IMR-90 (cell line): ENCODE results near the gene ZFAND4. TPM values are rescaled to one million over a fixed set of nuclear protein-coding genes. Genes with fewer than 3 reads are reported as not detected.

Experiments
- ATAC-seq: fragments of 200-7000 bp; cut with Tn5 transposase; 2 replicates; pipeline ENCODE4 v1.9.1; 2020; ENCODE audit warnings: low read depth, mild to moderate bottlenecking, moderate library complexity
- BruUV-seq: library from RNA; stranded (reverse); fragments of 400-500 nt; replicated peaks from 2 replicates; lab custom pipeline; 2021; lab: Mats Ljungman, UMichigan
- CTCF ChIA-PET: fragments of 300-600 bp; formaldehyde crosslinking; extraction: SDS; loops from one replicate; lab custom pipeline; 2021; ENCODE audit warnings: antibody characterized with exemption; lab: Yijun Ruan, JAX
- POLR2A ChIA-PET: fragments of 300-600 bp; sonication (Branson Sonifier 250); formaldehyde crosslinking; loops from one replicate; lab custom pipeline; 2022; ENCODE audit warnings: antibody characterized with exemption; ENCODE audit not compliant: unreplicated experiment; lab: Charles Lee
- DNase-seq: peaks from one replicate; pipeline ENCODE4 v3.0.0; 2013
- H2AFZ ChIP-seq: replicated peaks from 2 replicates; pipeline ENCODE3; 2013; ENCODE audit warnings: low read length, mild to moderate bottlenecking; ENCODE audit not compliant: poor library complexity
- H2AK5ac ChIP-seq: 2 replicates; pipeline ENCODE4 v1.6.1; 2013; ENCODE audit warnings: low read depth, low read length, inconsistent platforms
- H2AK9ac ChIP-seq: replicated peaks from 2 replicates; pipeline ENCODE3; 2013; ENCODE audit warnings: mild to moderate bottlenecking, low read depth, low read length, moderate library complexity; ENCODE audit not compliant: poor library complexity
- H2BK120ac ChIP-seq: 2 replicates; pipeline ENCODE4 v1.6.1; 2013; ENCODE audit warnings: low read depth, low read length, inconsistent platforms
- H2BK15ac ChIP-seq: 3 replicates; pipeline ENCODE4 v1.6.1; 2013; ENCODE audit warnings: low read depth, low read length, inconsistent platforms
- H2BK20ac ChIP-seq: 2 replicates; pipeline ENCODE4 v1.6.1; 2013; ENCODE audit warnings: low read depth, mild to moderate bottlenecking, inconsistent platforms, low read length, moderate library complexity
- H2BK5ac ChIP-seq: 2 replicates; pipeline ENCODE4 v1.6.1; 2013; ENCODE audit warnings: mild to moderate bottlenecking, low read depth, low read length, inconsistent platforms; ENCODE audit not compliant: poor library complexity, severe bottlenecking
- H3K14ac ChIP-seq: replicated peaks from 2 replicates; pipeline ENCODE4 v1.6.1; 2013; ENCODE audit warnings: low read depth, low read length, inconsistent platforms
- H3K18ac ChIP-seq: 2 replicates; pipeline ENCODE4 v1.6.1; 2013; ENCODE audit warnings: low read depth, low read length, control low read depth
- H3K23ac ChIP-seq: 2 replicates; pipeline ENCODE4 v1.6.1; 2013; ENCODE audit warnings: low read depth, low read length, inconsistent platforms
- H3K27ac ChIP-seq: 2 replicates; pipeline ENCODE4 v1.5.1; 2013; ENCODE audit warnings: mild to moderate bottlenecking, control low read depth, low read length; ENCODE audit not compliant: insufficient read depth
- H3K27me3 ChIP-seq: 2 replicates; pipeline ENCODE4 v1.6.1; 2013; ENCODE audit warnings: low read length; ENCODE audit not compliant: control insufficient read depth, insufficient read depth
- H3K36me3 ChIP-seq: 2 replicates; pipeline ENCODE4 v1.6.1; 2013; ENCODE audit warnings: low read length, mixed read lengths; ENCODE audit not compliant: control insufficient read depth, insufficient read depth
- H3K4ac ChIP-seq: 2 replicates; pipeline ENCODE4 v1.6.1; 2013; ENCODE audit warnings: low read depth, low read length, inconsistent platforms
- H3K4me1 ChIP-seq: 2 replicates; pipeline ENCODE4 v1.6.1; 2013; ENCODE audit warnings: low read length, mixed read lengths; ENCODE audit not compliant: control insufficient read depth, insufficient read depth
- H3K4me2 ChIP-seq: 2 replicates; pipeline ENCODE4 v1.6.1; 2013; ENCODE audit warnings: low read depth, mild to moderate bottlenecking, control low read depth, low read length, moderate library complexity
- H3K4me3 ChIP-seq: 2 replicates; pipeline ENCODE4 v1.5.1; 2013; ENCODE audit warnings: low read depth, mild to moderate bottlenecking, control low read depth, low read length, moderate library complexity; ENCODE audit not compliant: insufficient read depth
- H3K56ac ChIP-seq: 2 replicates; pipeline ENCODE4 v1.6.1; 2013; ENCODE audit warnings: low read length, inconsistent platforms; ENCODE audit not compliant: insufficient read depth; ENCODE audit errors: extremely low read depth
- H3K79me1 ChIP-seq, 2 experiments: 2 replicates each; pipeline ENCODE4 v1.6.1; 2013; ENCODE audit warnings: low read length in 2 of 2, inconsistent platforms in 1 of 2, low read depth in 1 of 2
- H3K9ac ChIP-seq: 2 replicates; pipeline ENCODE4 v1.6.1; 2013; ENCODE audit warnings: low read depth, low read length, control low read depth
- H3K9me1 ChIP-seq: 2 replicates; pipeline ENCODE4 v1.6.1; 2013; ENCODE audit warnings: low read length, inconsistent platforms; ENCODE audit not compliant: insufficient read depth
- H3K9me3 ChIP-seq: 2 replicates; pipeline ENCODE4 v1.6.1; 2013; ENCODE audit warnings: low read length; ENCODE audit not compliant: control insufficient read depth, insufficient read depth
- H4K20me1 ChIP-seq: 2 replicates; pipeline ENCODE4 v1.6.1; 2013; ENCODE audit warnings: low read length, inconsistent platforms; ENCODE audit not compliant: insufficient read depth
- H4K5ac ChIP-seq: 2 replicates; pipeline ENCODE4 v1.6.1; 2013; ENCODE audit warnings: mild to moderate bottlenecking, low read depth, low read length, control low read depth
- H4K8ac ChIP-seq, 2 experiments: 2 replicates each; pipeline ENCODE4 v1.6.1; 2013; ENCODE audit warnings: low read depth in 2 of 2, low read length in 2 of 2, control low read depth in 1 of 2, inconsistent platforms in 1 of 2
- H4K91ac ChIP-seq: 2 replicates; pipeline ENCODE4 v1.6.1; 2013; ENCODE audit warnings: low read depth, low read length, inconsistent platforms; ENCODE audit not compliant: insufficient read depth
- BHLHE40 ChIP-seq: fragments of 150-350 bp; IDR thresholded peaks from 2 replicates; pipeline ENCODE4 v1.6.1; 2016; ENCODE audit warnings: mild to moderate bottlenecking, low read depth, low read length
- CHD1 ChIP-seq: IDR thresholded peaks from 2 replicates; pipeline ENCODE4 v1.6.1; 2012; ENCODE audit warnings: low read depth, low read length, improper control_type of control experiment
- FOS ChIP-seq: fragments of 150-350 bp; IDR thresholded peaks from 2 replicates; pipeline ENCODE4 v1.6.1; 2016; ENCODE audit warnings: low read depth, low read length
- MAZ ChIP-seq: IDR thresholded peaks from 2 replicates; pipeline ENCODE4 v1.6.1; 2012; ENCODE audit warnings: low read depth, mild to moderate bottlenecking, low read length, improper control_type of control experiment, moderate library complexity, borderline replicate concordance
- MXI1 ChIP-seq: IDR thresholded peaks from 2 replicates; pipeline ENCODE4 v1.6.1; 2012; ENCODE audit warnings: low read depth, mild to moderate bottlenecking, low read length, moderate library complexity, borderline replicate concordance
- NFE2L2 ChIP-seq: fragments of 150-350 bp; IDR thresholded peaks from 2 replicates; pipeline ENCODE4 v1.6.1; 2016; ENCODE audit warnings: low read depth, mild to moderate bottlenecking, low read length
- POLR2A ChIP-seq: IDR thresholded peaks from 2 replicates; pipeline ENCODE4 v1.6.1; 2012; ENCODE audit warnings: mild to moderate bottlenecking, low read depth, low read length
- WGBS, 2 experiments: methylation state at CpG; one replicate each; pipeline versions ENCODE4 v1.1.5 to v1.1.7; 2013; ENCODE audit warnings: missing lambda C conversion rate in 2 of 2; ENCODE audit not compliant: insufficient read length in 1 of 2; ENCODE audit errors: extremely low coverage in 2 of 2; 5-methylcytosine and 5-hydroxymethylcytosine counted together
- dilution Hi-C: fragments of 300-500 bp; cut with HindIII; formaldehyde crosslinking; loops from one replicate; pipeline ENCODE4 v1.14.3; 2018; ENCODE audit warnings: low sequenced_read_pairs; ENCODE audit not compliant: unreplicated experiment
- in situ Hi-C: fragments of 300-500 bp; cut with MboI; formaldehyde crosslinking; loops from 3 replicates; pipeline ENCODE4 v1.14.3; 2019; ENCODE audit warnings: low sequenced_read_pairs, inconsistent platforms, mixed read lengths
- intact Hi-C: fragments of 100-400 bp; cut with micrococcal nuclease; formaldehyde crosslinking; loops from 2 replicates; pipeline ENCODE4 v1.10.0; 2022
- polyA plus RNA-seq, 3 experiments: library from polyadenylated mRNA; depleted of rRNA; stranded (reverse); fragments of >200 nt; gene quantifications; 2 replicates each; pipeline ENCODE4 v1.2.3, GENCODE V29; 2012; ENCODE audit warnings: low replicate concordance in 1 of 3
- total RNA-seq: library from RNA; depleted of rRNA; stranded (reverse); fragments of >200 nt; gene quantifications from 2 replicates; pipeline ENCODE4 v1.2.3, GENCODE V29; 2012
- TF ChIP-seq, protein P1 (sequence below): fragments of 150-350 bp; IDR thresholded peaks from 2 replicates; pipeline ENCODE4 v1.6.1; 2016; ENCODE audit warnings: low read depth, mild to moderate bottlenecking, low read length, moderate library complexity, borderline replicate concordance
- TF ChIP-seq, protein P2 (sequence below): fragments of 150-350 bp; IDR thresholded peaks from 2 replicates; pipeline ENCODE4 v1.6.1; 2017; ENCODE audit warnings: mild to moderate bottlenecking, antibody characterized with exemption, low read length, low read depth

Gene ZFAND4
- total and polyA plus RNA-seq, 2 of the 4 experiments (the other 2 are of a cell fraction): 2.0 to 3.4 TPM

DNA sequence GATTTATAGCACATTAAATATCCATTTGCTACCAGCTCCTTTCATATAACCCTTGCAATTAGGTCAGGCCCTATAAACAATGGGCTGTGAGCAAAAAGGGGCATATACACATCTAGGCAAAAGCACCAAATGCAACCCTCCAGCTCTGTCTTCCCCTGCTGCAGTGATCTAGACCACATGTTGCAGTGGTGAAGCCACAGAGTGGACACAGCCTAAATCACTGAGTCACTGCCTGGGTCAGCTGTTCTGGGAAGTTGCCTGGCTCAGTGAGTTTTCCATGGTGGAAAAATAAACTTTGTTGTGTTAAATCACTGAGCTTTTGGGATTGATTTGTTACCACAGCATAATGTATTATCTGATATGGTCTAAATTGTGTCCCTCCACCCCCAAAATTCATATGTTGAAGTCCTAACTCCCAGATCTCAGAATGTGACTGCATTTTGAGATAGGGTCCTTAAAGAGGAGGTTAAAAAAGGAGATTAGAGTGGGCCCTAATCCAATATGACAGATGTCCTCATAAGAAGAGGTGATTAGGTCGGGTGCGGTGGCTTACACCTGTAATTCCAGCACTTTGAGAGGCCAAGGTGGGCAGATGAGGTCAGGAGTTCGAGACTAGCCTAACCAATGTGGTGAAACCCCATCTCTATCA lies 70.4 kb downstream of the ZFAND4 start:
- Histone ChIP-seq H2BK20ac (no peak overlapping the region), H2AFZ (no peak overlapping the region), H4K5ac (no peak overlapping the region), H2BK15ac (no peak overlapping the region), H3K4me1 (no peaks in the 10 kb centered on the region), H4K91ac (no peak overlapping the region), H3K4me3 (no peak overlapping the region), H4K8ac (no peak overlapping the region), H2BK5ac (no peak overlapping the region), H3K36me3 (no peaks in the 10 kb centered on the region), H3K9ac (no peak overlapping the region), H2AK5ac (no peak overlapping the region), H2AK9ac (no peak overlapping the region), H3K9me1 (no peaks in the 10 kb centered on the region), H3K9me3 (no peaks in the 10 kb centered on the region), H3K27ac (no peak overlapping the region), H3K18ac (no peak overlapping the region), H3K23ac (no peak overlapping the region), H4K20me1 (no peaks in the 10 kb centered on the region), H3K56ac (no peak overlapping the region), H3K4me2 (no peak overlapping the region), H3K4ac (no peak overlapping the region), H3K79me1 (no peaks in the 10 kb centered on the region), H3K14ac (no peak overlapping the region), H2BK120ac (no peak overlapping the region), H3K27me3 (peaks cover 18% of the 10 kb centered on the region)
- dilution Hi-C loops: no loop called here
- WGBS, 2 experiments: no CpG with 5 or more reads among the region's 3 CpGs
- intact Hi-C loops: no loop called here
- BruUV-seq: no TSS peak
- ChIA-PET POLR2A (no interaction called here), CTCF (no interaction called here)
- DNase-seq (peak; percentile 75), ATAC-seq (peak; percentile 94)
- no peak for TF ChIP-seq MAZ
- TF ChIP-seq, protein P1, sequence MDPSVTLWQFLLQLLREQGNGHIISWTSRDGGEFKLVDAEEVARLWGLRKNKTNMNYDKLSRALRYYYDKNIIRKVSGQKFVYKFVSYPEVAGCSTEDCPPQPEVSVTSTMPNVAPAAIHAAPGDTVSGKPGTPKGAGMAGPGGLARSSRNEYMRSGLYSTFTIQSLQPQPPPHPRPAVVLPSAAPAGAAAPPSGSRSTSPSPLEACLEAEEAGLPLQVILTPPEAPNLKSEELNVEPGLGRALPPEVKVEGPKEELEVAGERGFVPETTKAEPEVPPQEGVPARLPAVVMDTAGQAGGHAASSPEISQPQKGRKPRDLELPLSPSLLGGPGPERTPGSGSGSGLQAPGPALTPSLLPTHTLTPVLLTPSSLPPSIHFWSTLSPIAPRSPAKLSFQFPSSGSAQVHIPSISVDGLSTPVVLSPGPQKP: no peak
- no peak for TF ChIP-seq POLR2A
- no peak for TF ChIP-seq MXI1
- TF ChIP-seq CHD1: no peak
- TF ChIP-seq, protein P2, sequence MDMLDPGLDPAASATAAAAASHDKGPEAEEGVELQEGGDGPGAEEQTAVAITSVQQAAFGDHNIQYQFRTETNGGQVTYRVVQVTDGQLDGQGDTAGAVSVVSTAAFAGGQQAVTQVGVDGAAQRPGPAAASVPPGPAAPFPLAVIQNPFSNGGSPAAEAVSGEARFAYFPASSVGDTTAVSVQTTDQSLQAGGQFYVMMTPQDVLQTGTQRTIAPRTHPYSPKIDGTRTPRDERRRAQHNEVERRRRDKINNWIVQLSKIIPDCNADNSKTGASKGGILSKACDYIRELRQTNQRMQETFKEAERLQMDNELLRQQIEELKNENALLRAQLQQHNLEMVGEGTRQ: peak; percentile 64
- peak; percentile 51 for TF ChIP-seq NFE2L2
- no peak for TF ChIP-seq FOS
- no peak for TF ChIP-seq BHLHE40
- in situ Hi-C loops: no loop called here
